Neural progenitor cell (in vitro differentiated cells): Measurements from ENCODE around the gene HECA. TPM values are rescaled to one million over a fixed set of nuclear protein-coding genes. Genes with fewer than 3 reads are reported as not detected.

Experiments used
- DNase-seq: peaks from one replicate; pipeline ENCODE4 v3.0.0-alpha.2; 2016; ENCODE audit warnings: low spot score
- H2AFZ ChIP-seq: fragments of 200-600 bp; sonication (generic); replicated peaks from 2 replicates; pipeline ENCODE4 v1.6.1; 2016; ENCODE audit warnings: antibody characterized with exemption
- H3F3A ChIP-seq: fragments of 200-600 bp; sonication (generic); 2 replicates; pipeline ENCODE4 v1.6.1; 2016; ENCODE audit warnings: antibody characterized with exemption, low read depth
- H3K27ac ChIP-seq: fragments of 200-600 bp; sonication (generic); 2 replicates; pipeline ENCODE4 v1.5.1; 2016; ENCODE audit warnings: mild to moderate bottlenecking
- H3K27me3 ChIP-seq: fragments of 200-600 bp; sonication (generic); 2 replicates; pipeline ENCODE4 v1.6.1; 2016; ENCODE audit warnings: mild to moderate bottlenecking, moderate library complexity
- H3K36me3 ChIP-seq: fragments of 200-600 bp; sonication (generic); 2 replicates; pipeline ENCODE4 v1.5.1; 2016
- H3K4me1 ChIP-seq: fragments of 200-600 bp; sonication (generic); 2 replicates; pipeline ENCODE4 v1.6.1; 2016; ENCODE audit warnings: mixed run types
- H3K4me2 ChIP-seq: fragments of 200-600 bp; sonication (generic); 2 replicates; pipeline ENCODE4 v1.6.1; 2016
- H3K4me3 ChIP-seq: fragments of 200-600 bp; sonication (generic); 2 replicates; pipeline ENCODE4 v1.5.1; 2016
- H3K79me2 ChIP-seq: fragments of 200-600 bp; sonication (generic); 2 replicates; pipeline ENCODE4 v1.6.1; 2016; ENCODE audit warnings: low read depth
- H3K9ac ChIP-seq: fragments of 200-600 bp; sonication (generic); 2 replicates; pipeline ENCODE4 v1.6.1; 2016
- H3K9me3 ChIP-seq: fragments of 200-600 bp; sonication (generic); 2 replicates; pipeline ENCODE4 v1.5.1; 2016; ENCODE audit warnings: low read depth
- H4K20me1 ChIP-seq: fragments of 200-600 bp; sonication (generic); 2 replicates; pipeline ENCODE4 v1.6.1; 2016; ENCODE audit warnings: low read depth
- H3K27ac Mint-ChIP-seq: 3 replicates; pipeline ENCODE4 v1.8.0; 2021; ENCODE audit warnings: mixed read lengths
- H3K27me3 Mint-ChIP-seq: 2 replicates; pipeline ENCODE4 v1.8.0; 2022; ENCODE audit warnings: low read depth, mild to moderate bottlenecking, inconsistent platforms, moderate library complexity, mixed read lengths; ENCODE audit not compliant: insufficient read depth
- H3K36me3 Mint-ChIP-seq: 3 replicates; pipeline ENCODE4 v1.8.0; 2021; ENCODE audit warnings: mixed read lengths
- H3K4me1 Mint-ChIP-seq: 3 replicates; pipeline ENCODE4 v1.8.0; 2021; ENCODE audit warnings: mixed read lengths
- H3K4me3 Mint-ChIP-seq: 3 replicates; pipeline ENCODE4 v1.8.0; 2021; ENCODE audit warnings: mild to moderate bottlenecking, moderate library complexity, mixed read lengths
- H3K9me3 Mint-ChIP-seq: 3 replicates; pipeline ENCODE4 v1.8.0; 2020; ENCODE audit warnings: mixed read lengths
- EZH2 ChIP-seq: fragments of 200-600 bp; sonication (generic); IDR thresholded peaks from 2 replicates; pipeline ENCODE4 v1.6.1; 2017; ENCODE audit warnings: antibody characterized with exemption, mild to moderate bottlenecking, moderate library complexity
- EZH2phosphoT487 ChIP-seq: fragments of 200-600 bp; sonication (generic); IDR thresholded peaks from 2 replicates; pipeline ENCODE4 v1.6.1; 2017; ENCODE audit warnings: antibody characterized with exemption
- total RNA-seq: library from RNA; depleted of rRNA; stranded (reverse); fragments of >200 nt; gene quantifications from 2 replicates; pipeline ENCODE4 v1.2.3, GENCODE V29; 2015; ENCODE audit warnings: low replicate concordance
- TF ChIP-seq, protein P1 (sequence below): fragments of 200-600 bp; sonication (generic); IDR thresholded peaks from 2 replicates; pipeline ENCODE4 v1.5.1; 2017; ENCODE audit warnings: antibody characterized with exemption, mild to moderate bottlenecking

HECA gene
- total RNA-seq, 1 donor from 2014 or later = 12.7 TPM

DNA sequence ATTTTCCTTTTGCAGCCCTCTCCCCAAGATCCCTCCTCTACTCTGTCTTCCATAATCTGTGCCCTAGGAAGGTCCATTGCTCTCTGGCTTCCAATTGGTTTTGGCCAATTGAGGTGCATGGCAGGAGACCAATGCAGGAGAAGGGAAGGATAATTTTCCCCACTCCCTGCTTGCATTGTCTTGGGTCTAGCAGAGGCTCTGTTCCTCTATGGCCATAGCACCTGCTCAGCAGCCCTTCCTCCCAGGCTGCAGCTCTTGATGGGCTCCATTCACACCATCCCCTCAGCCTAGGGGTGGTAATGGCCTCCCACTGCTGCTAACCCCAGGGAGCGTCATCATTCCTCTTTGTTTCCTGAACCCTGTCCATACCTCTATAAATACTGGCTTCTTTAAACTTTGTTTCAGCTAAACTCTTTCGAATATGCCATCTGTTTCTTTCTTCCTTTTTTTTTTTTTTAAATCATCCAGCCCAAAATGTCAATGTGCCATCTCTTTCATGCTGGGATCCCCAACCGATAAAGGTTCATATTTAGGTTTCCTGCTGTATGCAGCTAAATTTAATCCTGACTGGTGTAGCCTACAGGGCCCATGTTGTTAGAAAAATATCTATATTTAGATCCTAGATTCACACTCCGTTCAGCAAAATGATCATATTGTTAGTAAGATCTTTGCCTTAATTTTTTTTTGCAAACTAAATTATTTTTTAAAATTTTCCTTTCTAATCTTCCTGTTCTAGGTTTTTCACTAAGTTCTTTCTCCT is 63.8 kb downstream of the HECA start:
- no peaks in the 10 kb centered on the region for H3K27me3 Mint-ChIP-seq
- Histone ChIP-seq H3K9ac (no peak overlapping the region), H3K36me3 (no peaks in the 10 kb centered on the region), H3K27me3 (no peaks in the 10 kb centered on the region), H3K27ac (no peak overlapping the region), H3K79me2 (no peaks in the 10 kb centered on the region), H2AFZ (no peak overlapping the region), H3F3A (no peaks in the 10 kb centered on the region), H3K4me2 (no peak overlapping the region), H3K4me3 (no peak overlapping the region), H3K4me1 (no peaks in the 10 kb centered on the region), H4K20me1 (no peaks in the 10 kb centered on the region), H3K9me3 (no peaks in the 10 kb centered on the region)
- DNase-seq = no peak
- H3K4me1 Mint-ChIP-seq = no peaks in the 10 kb centered on the region
- H3K4me3 Mint-ChIP-seq = no peak overlapping the region
- H3K27ac Mint-ChIP-seq = no peak overlapping the region
- no peaks in the 10 kb centered on the region for H3K36me3 Mint-ChIP-seq
- TF ChIP-seq EZH2 (no peak), EZH2phosphoT487 (no peak)
- TF ChIP-seq, protein P1, sequence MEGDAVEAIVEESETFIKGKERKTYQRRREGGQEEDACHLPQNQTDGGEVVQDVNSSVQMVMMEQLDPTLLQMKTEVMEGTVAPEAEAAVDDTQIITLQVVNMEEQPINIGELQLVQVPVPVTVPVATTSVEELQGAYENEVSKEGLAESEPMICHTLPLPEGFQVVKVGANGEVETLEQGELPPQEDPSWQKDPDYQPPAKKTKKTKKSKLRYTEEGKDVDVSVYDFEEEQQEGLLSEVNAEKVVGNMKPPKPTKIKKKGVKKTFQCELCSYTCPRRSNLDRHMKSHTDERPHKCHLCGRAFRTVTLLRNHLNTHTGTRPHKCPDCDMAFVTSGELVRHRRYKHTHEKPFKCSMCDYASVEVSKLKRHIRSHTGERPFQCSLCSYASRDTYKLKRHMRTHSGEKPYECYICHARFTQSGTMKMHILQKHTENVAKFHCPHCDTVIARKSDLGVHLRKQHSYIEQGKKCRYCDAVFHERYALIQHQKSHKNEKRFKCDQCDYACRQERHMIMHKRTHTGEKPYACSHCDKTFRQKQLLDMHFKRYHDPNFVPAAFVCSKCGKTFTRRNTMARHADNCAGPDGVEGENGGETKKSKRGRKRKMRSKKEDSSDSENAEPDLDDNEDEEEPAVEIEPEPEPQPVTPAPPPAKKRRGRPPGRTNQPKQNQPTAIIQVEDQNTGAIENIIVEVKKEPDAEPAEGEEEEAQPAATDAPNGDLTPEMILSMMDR = no peak
- no peaks in the 10 kb centered on the region for H3K9me3 Mint-ChIP-seq

- Mint-ChIP-seq H3K27ac (no peak overlapping the region), H3K4me1 (no peaks in the 10 kb centered on the region), H3K27me3 (no peaks in the 10 kb centered on the region), H3K4me3 (no peak overlapping the region), H3K36me3 (no peaks in the 10 kb centered on the region), H3K9me3 (peaks cover 9% of the 10 kb centered on the region)
- peaks cover 6% of the 10 kb centered on the region for H3K9me3 ChIP-seq
- H3K36me3 ChIP-seq = no peaks in the 10 kb centered on the region
- no peak overlapping the region for H3K4me2 ChIP-seq
- H4K20me1 ChIP-seq = no peaks in the 10 kb centered on the region
- TF ChIP-seq EZH2phosphoT487 (no peak), EZH2 (no peak)
- TF ChIP-seq, protein P1 = no peak
- no peaks in the 10 kb centered on the region for H3K4me1 ChIP-seq
- H3K4me3 ChIP-seq = no peak overlapping the region
- no peak overlapping the region for H3K9ac ChIP-seq
- H3K27me3 ChIP-seq = no peaks in the 10 kb centered on the region
- H3K79me2 ChIP-seq = no peaks in the 10 kb centered on the region
- H2AFZ ChIP-seq = no peak overlapping the region
- no peak for DNase-seq
- no peak overlapping the region for H3K27ac ChIP-seq
- H3F3A ChIP-seq = no peaks in the 10 kb centered on the region
These were observed 66.5 kb downstream of the HECA start for GRCh38 chr6:139201378-139201777.

- peaks cover 29% of the 10 kb centered on the region for H3K9me3 Mint-ChIP-seq
- H3K27ac Mint-ChIP-seq = no peak overlapping the region
These were observed 70.1 kb downstream of the HECA start for GRCh38 chr6:139204978-139205377.

More at GRCh38 chr6:139204978-139205377, 70.1 kb downstream of the HECA start:
- Histone ChIP-seq H4K20me1 (no peaks in the 10 kb centered on the region), H2AFZ (no peak overlapping the region), H3K9me3 (peaks cover 11% of the 10 kb centered on the region), H3K4me3 (no peak overlapping the region), H3K27ac (no peak overlapping the region), H3K36me3 (no peaks in the 10 kb centered on the region), H3F3A (no peaks in the 10 kb centered on the region), H3K79me2 (no peaks in the 10 kb centered on the region), H3K4me1 (no peaks in the 10 kb centered on the region), H3K27me3 (no peaks in the 10 kb centered on the region), H3K4me2 (no peak overlapping the region), H3K9ac (no peak overlapping the region)
- no peak for DNase-seq
- no peak overlapping the region for H3K4me3 Mint-ChIP-seq
- H3K4me1 Mint-ChIP-seq = no peaks in the 10 kb centered on the region
- TF ChIP-seq, protein P1 = no peak
- TF ChIP-seq EZH2 (no peak), EZH2phosphoT487 (no peak)
- no peaks in the 10 kb centered on the region for H3K36me3 Mint-ChIP-seq
- no peaks in the 10 kb centered on the region for H3K27me3 Mint-ChIP-seq
